Skeletal muscle tissue (tissue), 1 donor: ENCODE data around the gene SPEF1. TPM values are rescaled to one million over a fixed set of nuclear protein-coding genes. Genes with fewer than 3 reads are reported as not detected.

Source experiments
- total RNA-seq: library from RNA; depleted of rRNA; stranded (reverse); fragments of >200 nt; gene quantifications from one replicate; pipeline ENCODE4 v1.2.3, GENCODE V29; 2014

The SPEF1 gene
- total RNA-seq, 1 donor from 2014 or later, result not detected

Other genes with a start within 250 kb of the SPEF1 start
- not detected for gene GFRA4, start 118.0 kb downstream of the SPEF1 start, total RNA-seq
- gene ADAM33, start 99.4 kb downstream of the SPEF1 start, total RNA-seq, result 30.8 TPM
- 2.1 TPM for gene SIGLEC1, start 68.8 kb downstream of the SPEF1 start, total RNA-seq
- gene HSPA12B, start 48.8 kb downstream of the SPEF1 start, total RNA-seq, result 14.6 TPM
- gene ADISSP, start 13.7 kb downstream of the SPEF1 start, total RNA-seq, result 9.4 TPM
- 46.4 TPM for gene CENPB, start 5.3 kb upstream of the SPEF1 start, total RNA-seq
- gene CDC25B, start 14.9 kb upstream of the SPEF1 start, total RNA-seq, result 28.7 TPM
- gene AP5S1, start 39.1 kb upstream of the SPEF1 start, total RNA-seq, result 8.9 TPM
- 14.6 TPM for gene MAVS, start 65.4 kb upstream of the SPEF1 start, total RNA-seq
- gene PANK2, start 107.9 kb upstream of the SPEF1 start, total RNA-seq, result 39.7 TPM
- 8.9 TPM for gene RNF24, start 234.1 kb upstream of the SPEF1 start, total RNA-seq